Left forelimb (tissue), 1 donor: ENCODE measurements around the gene DDX56.
"Not testable (repeated sequence)": the region's sequence is repeated elsewhere in the genome, so short reads cannot be mapped to it uniquely, and the experiment has no call there.

ENCODE experiments used
- DNase-seq: peaks from one replicate; pipeline ENCODE4 v3.0.0-alpha.2; 2018; ENCODE audit warnings: low spot score

Gene DDX56

DNA sequence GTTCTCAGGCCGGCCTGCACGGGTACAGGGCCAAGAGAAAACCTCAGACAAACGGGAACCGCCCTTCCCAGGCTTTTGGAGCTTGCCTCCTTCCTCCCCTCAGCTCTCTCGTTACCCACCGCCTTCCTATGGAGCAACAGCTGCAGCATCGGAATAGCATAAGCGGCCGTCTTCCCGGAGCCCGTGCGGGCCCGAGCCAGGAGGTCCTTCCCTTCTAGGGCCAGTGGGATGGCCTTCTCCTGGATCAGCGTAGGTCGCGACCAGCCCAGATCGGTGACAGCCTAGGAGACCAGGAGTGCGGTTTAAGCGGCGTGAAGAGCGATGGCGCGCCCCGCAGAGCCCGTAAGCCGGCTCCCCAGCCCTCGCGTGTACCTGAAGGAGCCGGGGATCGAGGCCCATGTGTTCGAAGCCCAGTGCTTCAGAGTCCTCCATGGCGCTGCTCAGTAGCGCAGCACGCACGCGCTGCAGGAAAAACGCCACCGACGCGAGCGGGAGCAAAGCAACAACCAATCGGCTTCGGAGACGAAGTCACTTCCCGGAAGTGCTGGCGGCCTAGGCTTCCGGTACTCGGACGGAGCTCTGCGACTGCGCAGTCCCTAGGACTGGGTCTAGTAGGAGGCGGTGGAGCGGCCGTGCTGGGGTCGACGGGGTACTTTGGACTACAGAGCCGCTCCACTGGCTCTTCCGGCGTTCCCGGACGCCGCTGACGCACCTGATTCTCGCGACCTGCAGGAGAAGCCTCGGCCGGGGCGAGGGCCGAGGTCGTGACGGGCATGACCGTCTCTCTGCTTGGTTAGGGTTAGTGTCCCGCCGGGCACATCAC lies at the start of gene DDX56:
Gene DDX56 (minus strand): TSS at position 445 of the 823 bp plus-strand sequence. CDS start 13 bp downstream, at position 432.
- peak; percentile 94 for DNase-seq

DNA sequence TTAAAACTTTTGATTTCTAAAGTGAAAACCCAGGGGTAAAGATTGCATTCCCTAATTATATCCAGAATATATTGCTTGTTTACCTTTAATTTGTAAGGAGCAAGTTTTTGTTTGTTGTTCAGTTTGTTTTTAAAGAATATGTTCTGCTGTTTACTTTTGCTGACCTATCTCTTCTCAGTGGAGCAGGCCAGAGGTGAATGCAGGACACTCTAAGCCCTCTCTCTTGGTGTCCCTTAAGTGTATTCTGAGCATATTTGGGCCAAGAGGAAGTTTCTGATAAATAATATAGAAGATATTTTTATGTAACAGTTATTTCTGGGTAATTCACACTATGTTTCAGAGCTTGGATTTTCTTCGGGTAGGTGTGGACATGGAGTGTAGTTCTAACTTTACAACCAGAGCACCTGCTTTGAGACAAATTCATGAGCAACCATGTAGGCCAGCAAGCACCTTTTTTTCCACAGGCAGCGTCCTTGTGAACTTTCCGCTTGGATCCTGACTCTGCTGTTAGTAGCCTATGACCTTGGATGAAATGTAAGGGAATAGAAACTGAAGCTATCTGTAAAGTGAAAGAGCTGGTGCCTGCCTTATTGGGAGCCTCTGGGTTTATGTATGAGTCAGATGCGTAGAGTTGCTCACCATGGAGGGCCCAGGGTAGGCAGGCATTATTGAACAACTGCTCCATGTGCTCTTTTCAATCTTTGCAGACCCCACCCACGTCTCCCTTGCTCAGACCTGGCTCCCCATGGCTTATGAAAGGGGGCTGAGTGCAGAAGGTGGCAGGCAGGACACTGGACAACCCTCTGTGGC lies 48.8 kb upstream of the DDX56 start:
- no peak for DNase-seq

DNA sequence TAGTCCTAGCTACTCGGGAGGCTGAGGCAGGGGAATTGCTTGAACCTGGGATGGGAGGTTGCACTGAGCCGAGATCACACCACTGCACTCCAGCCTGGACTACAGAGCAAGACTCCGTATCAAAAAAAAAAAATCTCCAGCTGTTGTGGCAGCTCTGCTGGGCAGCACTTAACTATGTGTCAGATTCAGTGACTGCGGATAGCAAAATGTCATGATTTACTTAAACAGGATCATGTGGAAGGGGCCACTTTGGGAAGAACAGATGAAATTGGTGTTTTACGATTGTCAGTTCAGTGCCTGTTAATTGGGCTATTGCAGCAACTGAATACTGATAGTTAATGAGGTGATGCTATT lies 48.0 kb upstream of the DDX56 start:
- DNase-seq, result no peak

GRCh38 chr7:44621034-44621749 lies 47.5 kb upstream of the DDX56 start:
- no peak for DNase-seq

- DNase-seq, result no peak
These were observed 45.0 kb upstream of the DDX56 start for GRCh38 chr7:44618753-44619152.

DNA sequence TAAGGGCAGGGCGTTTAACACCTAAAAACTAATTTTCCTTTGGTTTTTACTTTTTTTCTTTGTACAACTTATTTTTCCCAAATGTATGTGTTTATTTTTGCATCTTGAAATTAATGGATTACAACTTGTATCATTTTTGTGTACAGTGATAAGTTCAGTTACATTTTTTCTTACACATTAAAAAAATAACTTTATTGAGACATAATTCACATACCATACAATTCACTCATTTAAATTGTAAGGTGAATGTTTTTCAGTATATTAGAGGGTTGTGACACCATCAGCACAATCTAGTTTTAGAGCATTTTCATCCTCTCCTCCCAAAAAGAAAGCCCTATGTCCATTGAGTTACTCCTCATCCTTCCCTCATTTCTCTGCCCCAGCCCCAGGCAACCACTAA lies 44.3 kb upstream of the DDX56 start:
- no peak for DNase-seq

GRCh38 chr7:44617225-44617890 lies 43.6 kb upstream of the DDX56 start:
- no peak for DNase-seq

DNA sequence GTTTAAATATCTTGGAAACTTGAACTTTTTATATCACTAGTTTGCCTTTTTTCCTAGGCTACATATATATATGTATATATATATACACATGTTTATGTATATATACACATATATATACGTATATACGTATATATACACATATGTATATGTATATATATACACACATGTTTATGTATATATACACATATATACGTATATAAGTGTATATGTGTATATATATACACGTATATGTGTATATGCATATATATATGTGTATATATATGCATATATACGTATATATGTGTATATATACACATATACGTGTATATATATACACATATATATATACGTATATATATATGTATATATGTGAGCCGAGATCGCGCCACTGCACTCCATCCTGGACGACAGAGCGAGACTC lies 42.8 kb upstream of the DDX56 start:
- DNase-seq, result no peak

DNA sequence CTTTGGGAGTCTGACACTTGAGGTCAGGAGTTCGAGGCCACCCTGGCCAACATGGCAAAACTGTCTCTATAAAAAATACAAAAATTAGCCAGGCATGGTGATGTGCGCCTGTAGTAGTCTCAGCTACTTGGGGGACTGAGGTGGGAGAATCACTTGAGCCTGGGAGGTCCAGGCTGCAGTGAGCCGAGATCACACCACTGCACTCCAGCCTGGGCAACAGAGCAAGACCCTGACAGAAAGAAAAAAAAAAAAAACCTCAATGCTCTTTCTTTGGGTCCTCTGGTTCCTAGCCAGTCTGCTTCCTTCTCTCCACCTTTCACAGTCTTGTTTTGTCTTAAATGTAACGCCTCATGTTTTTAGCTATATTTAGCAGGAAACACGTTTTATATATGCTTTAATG lies 42.1 kb upstream of the DDX56 start:
- no peak for DNase-seq

- no peak for DNase-seq
These were observed 41.5 kb upstream of the DDX56 start for GRCh38 chr7:44615149-44615611.

GRCh38 chr7:44609829-44610228 lies 36.1 kb upstream of the DDX56 start:
- DNase-seq, result no peak

- no peak for DNase-seq
These were observed 35.4 kb upstream of the DDX56 start for GRCh38 chr7:44608916-44609648.

GRCh38 chr7:44607141-44608068 lies 33.7 kb upstream of the DDX56 start:
- DNase-seq, result no peak

GRCh38 chr7:44606341-44607140 lies 32.8 kb upstream of the DDX56 start, which contains the start of gene OGDH:
Gene OGDH (plus strand): TSS chr7:44606627. CDS start chr7:44624344, 17,717 bp downstream.
- peak; percentile 100 for DNase-seq

DNA sequence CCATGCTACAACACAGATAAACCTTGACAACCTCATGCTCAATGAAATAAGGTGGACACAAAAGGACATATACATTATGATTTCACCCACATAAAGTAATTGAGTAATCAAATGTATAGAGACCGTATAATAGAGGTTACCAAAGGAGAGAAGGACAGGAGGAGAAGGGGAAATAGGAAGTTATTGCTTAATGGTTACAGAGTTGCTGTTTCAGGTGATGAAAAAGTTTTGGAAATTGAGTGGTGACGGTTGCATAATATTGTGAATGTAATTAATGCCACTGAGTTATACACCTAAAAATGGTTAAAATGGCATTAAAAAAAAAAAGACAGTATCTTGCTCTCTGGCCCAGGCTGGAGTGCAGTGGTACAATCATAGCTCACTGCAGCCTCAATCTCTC lies 31.2 kb upstream of the DDX56 start:
- no peak for DNase-seq

DNA sequence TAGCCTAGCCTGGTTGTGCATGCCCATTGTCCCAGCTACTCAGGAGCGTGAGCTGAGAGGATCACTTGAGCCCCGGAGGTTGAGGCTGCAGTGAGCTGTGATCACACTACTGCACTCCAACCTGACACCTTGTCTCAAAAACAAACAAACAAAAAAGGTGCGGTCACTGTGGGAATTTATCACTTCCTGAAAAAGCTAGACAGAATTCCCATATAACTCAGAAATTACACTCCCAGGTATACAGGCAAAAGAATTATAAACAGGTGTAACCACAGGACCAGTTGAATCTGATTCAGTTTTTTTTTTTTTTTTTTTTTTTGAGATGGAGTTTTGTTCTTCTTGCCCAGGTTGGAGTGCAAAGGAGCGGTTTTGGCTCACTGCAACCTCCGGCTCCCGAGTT lies 29.5 kb upstream of the DDX56 start:
- DNase-seq, result no peak

DNA sequence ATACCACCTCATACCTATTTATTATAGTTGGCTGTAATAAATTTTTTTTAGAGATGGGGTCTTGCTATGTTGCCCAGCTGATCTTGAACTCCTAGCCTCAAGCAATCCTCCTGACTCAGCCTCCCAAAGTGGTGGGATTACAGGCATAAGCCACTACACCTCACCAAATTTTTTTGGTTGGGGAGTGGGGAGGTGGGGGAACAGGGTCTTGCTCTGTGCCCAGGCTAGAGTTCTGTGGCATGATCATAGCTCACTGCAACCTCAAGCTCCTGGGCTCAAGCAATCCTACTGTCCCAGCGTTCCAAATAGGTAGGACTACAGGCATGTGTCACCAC lies 28.8 kb upstream of the DDX56 start:
- DNase-seq, result no peak

DNA sequence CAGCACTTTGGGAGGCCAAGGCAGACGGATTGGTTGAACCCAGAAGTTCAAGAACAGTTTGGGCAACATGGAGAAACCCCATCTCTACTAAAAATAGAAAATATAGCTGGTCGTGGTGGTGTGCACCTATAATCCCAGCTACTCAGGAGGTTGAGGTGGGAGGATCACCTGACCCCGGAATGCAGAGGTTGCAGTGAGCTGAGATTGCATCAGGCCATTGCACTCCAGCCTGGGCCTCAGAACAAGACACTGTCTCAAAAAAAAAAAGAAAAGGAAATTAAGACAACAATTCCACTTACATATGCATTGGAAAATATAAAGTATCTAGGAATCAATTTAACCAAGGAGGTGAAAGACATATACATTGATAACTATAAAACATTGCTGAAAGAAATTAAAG lies 25.5 kb upstream of the DDX56 start:
- DNase-seq, result no peak

DNA sequence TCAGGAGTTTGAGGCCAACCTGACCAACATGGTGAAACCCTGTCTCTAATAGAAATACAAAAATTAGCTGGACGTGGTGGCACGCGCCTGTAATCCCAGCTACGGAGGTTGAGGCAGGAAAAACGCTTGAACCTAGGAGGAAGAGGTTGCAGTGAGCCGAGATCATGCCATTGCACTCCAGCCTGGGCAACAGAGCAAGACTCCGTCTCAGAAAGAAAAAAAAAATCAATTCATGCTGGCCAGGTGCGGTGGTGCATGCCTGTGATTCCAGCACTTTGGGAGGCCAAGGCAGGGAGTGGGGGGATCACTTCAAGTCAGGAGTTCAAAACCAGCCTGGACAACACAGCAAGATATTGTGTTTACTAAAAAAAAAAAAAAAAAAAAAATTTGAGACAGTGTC lies 23.5 kb upstream of the DDX56 start:
- DNase-seq, result not testable (repeated sequence)
